PFSK-1 (cell line): Measurements from ENCODE around the gene HSP90AA1.

Experiments
- FOXP2 ChIP-seq: optimal IDR thresholded peaks from 2 replicates; pipeline ENCODE3; 2011; ENCODE audit warnings: borderline replicate concordance, control low read depth, inconsistent platforms; ENCODE audit not compliant: insufficient read depth; ENCODE audit errors: extremely low read length, extremely low read depth
- POLR2AphosphoS5 ChIP-seq: IDR thresholded peaks from 2 replicates; pipeline ENCODE4 v1.6.1; 2012; ENCODE audit warnings: low read depth, mild to moderate bottlenecking, control low read depth, low read length, moderate library complexity
- REST ChIP-seq, 2 experiments: IDR thresholded peaks; 2 replicates each; pipeline versions ENCODE4 v1.6.1 to v1.8.0; 2011 to 2012; ENCODE audit warnings: low read depth in 2 of 2, low read length in 2 of 2, control low read depth in 1 of 2, inconsistent platforms in 1 of 2, mild to moderate bottlenecking in 1 of 2, moderate library complexity in 1 of 2; ENCODE audit not compliant: insufficient read depth in 1 of 2
- SIN3A ChIP-seq: IDR thresholded peaks from 2 replicates; pipeline ENCODE4 v1.6.1; 2012; ENCODE audit warnings: mild to moderate bottlenecking, low read length, moderate library complexity, borderline replicate concordance; ENCODE audit not compliant: insufficient read depth
- TAF1 ChIP-seq: IDR thresholded peaks from 2 replicates; pipeline ENCODE4 v1.6.1; 2012; ENCODE audit warnings: low read length, control low read depth, borderline replicate concordance; ENCODE audit not compliant: insufficient read depth

The HSP90AA1 gene

GRCh38 chr14:102120888-102121287, 34.0 kb upstream of the HSP90AA1 start:
- no peak for TF ChIP-seq REST (IDR thresholded peaks at IDR 0.05; ENCODE audit: insufficient read depth in 1 of 2, low read depth in 2 of 2, low read length in 2 of 2)

- TF ChIP-seq SIN3A (no peak), REST (IDR thresholded peaks at IDR 0.05; ENCODE audit: insufficient read depth in 1 of 2, low read depth in 2 of 2, low read length in 2 of 2) (no peak), TAF1 (no peak), FOXP2 (no peak), POLR2AphosphoS5 (no peak)
Measured at GRCh38 chr14:102117852-102118251, 31.0 kb upstream of the HSP90AA1 start.

GRCh38 chr14:102116361-102117180, 29.7 kb upstream of the HSP90AA1 start:
- no peak for TF ChIP-seq TAF1
- no peak for TF ChIP-seq SIN3A
- no peak for TF ChIP-seq REST (IDR thresholded peaks at IDR 0.05; ENCODE audit: insufficient read depth in 1 of 2, low read depth in 2 of 2, low read length in 2 of 2)
- TF ChIP-seq FOXP2, result no peak
- no peak for TF ChIP-seq POLR2AphosphoS5

- TF ChIP-seq SIN3A (no peak), FOXP2 (no peak), REST (IDR thresholded peaks at IDR 0.05; ENCODE audit: insufficient read depth in 1 of 2, low read depth in 2 of 2, low read length in 2 of 2) (no peak), POLR2AphosphoS5 (no peak), TAF1 (no peak)
Measured at GRCh38 chr14:102111101-102111500, 24.3 kb upstream of the HSP90AA1 start.

- no peak for TF ChIP-seq POLR2AphosphoS5
- no peak for TF ChIP-seq SIN3A
- TF ChIP-seq FOXP2, result no peak
- no peak for TF ChIP-seq REST (IDR thresholded peaks at IDR 0.05; ENCODE audit: insufficient read depth in 1 of 2, low read depth in 2 of 2, low read length in 2 of 2)
- TF ChIP-seq TAF1, result no peak
Measured at GRCh38 chr14:102105369-102105768, 18.5 kb upstream of the HSP90AA1 start.
